Brain pericyte (primary cell): ENCODE results near the gene BCAS4.
"Not testable (repeated sequence)": the region's sequence is repeated elsewhere in the genome, so short reads cannot be mapped to it uniquely, and the experiment has no call there.

Experiments used
- DNase-seq: peaks from one replicate; pipeline ENCODE4 v3.0.0-alpha.2; 2012; ENCODE audit warnings: low read depth, low spot score

BCAS4 gene

GRCh38 chr20:50874758-50875665 lies 80.2 kb downstream of the BCAS4 start:
- no peak for DNase-seq

GRCh38 chr20:50876063-50876685 lies 81.3 kb downstream of the BCAS4 start:
- DNase-seq = no peak

- DNase-seq = no peak
Measured at GRCh38 chr20:50876816-50877215, 82.0 kb downstream of the BCAS4 start.

- no peak for DNase-seq
Measured at GRCh38 chr20:50877232-50877743, 82.4 kb downstream of the BCAS4 start.

- no peak for DNase-seq
Measured at GRCh38 chr20:50879649-50880550, 85.0 kb downstream of the BCAS4 start.

- not testable (repeated sequence) for DNase-seq
Measured at GRCh38 chr20:50881759-50882424, 87.0 kb downstream of the BCAS4 start.

- DNase-seq = no peak
Measured at GRCh38 chr20:50883856-50884255, 89.0 kb downstream of the BCAS4 start.

- DNase-seq = no peak
Measured at GRCh38 chr20:50885068-50885467, 90.2 kb downstream of the BCAS4 start.

- no peak for DNase-seq
Measured at GRCh38 chr20:50885781-50886180, 90.9 kb downstream of the BCAS4 start.

- DNase-seq = no peak
Measured at GRCh38 chr20:50886184-50886790, 91.4 kb downstream of the BCAS4 start.

GRCh38 chr20:50887576-50887975 lies 92.7 kb downstream of the BCAS4 start:
- no peak for DNase-seq

- no peak for DNase-seq
Measured at GRCh38 chr20:50891138-50891537, 96.3 kb downstream of the BCAS4 start.

- no peak for DNase-seq
Measured at GRCh38 chr20:50892394-50892793, 97.5 kb downstream of the BCAS4 start.

GRCh38 chr20:50893620-50894019 lies 98.8 kb downstream of the BCAS4 start:
- no peak for DNase-seq

GRCh38 chr20:50895111-50895830 lies 100.4 kb downstream of the BCAS4 start:
- no peak for DNase-seq

GRCh38 chr20:50898475-50898874 lies 103.6 kb downstream of the BCAS4 start:
- DNase-seq = no peak

GRCh38 chr20:50900261-50900660 lies 105.4 kb downstream of the BCAS4 start:
- DNase-seq = no peak

GRCh38 chr20:50901301-50901700 lies 106.4 kb downstream of the BCAS4 start:
- DNase-seq = no peak

- DNase-seq = no peak
Measured at GRCh38 chr20:50903353-50904051, 108.6 kb downstream of the BCAS4 start.
